HepG2 (cell line): ENCODE results near the gene BCAN. TPM values are rescaled to one million over a fixed set of nuclear protein-coding genes. Genes with fewer than 3 reads are reported as not detected.

Source experiments
- CEBPZ ChIP-seq: IDR thresholded peaks from 2 replicates; pipeline ENCODE4 v1.6.1; 2012; ENCODE audit warnings: low read length, improper control_type of control experiment
- FOXO4 ChIP-seq: sonication (generic); formaldehyde crosslinking; conservative IDR thresholded peaks from 2 replicates; pipeline ENCODE4 v1.8.1; 2023; ENCODE audit warnings: missing genetic modification reagents
- HNRNPK ChIP-seq: fragments of 200-400 bp; formaldehyde crosslinking; IDR thresholded peaks from 2 replicates; pipeline ENCODE4 v1.6.1; 2018; ENCODE audit warnings: low read length, low read depth, moderate library complexity, mild to moderate bottlenecking; ENCODE audit not compliant: poor library complexity, severe bottlenecking
- HOXA3 ChIP-seq: sonication (generic); formaldehyde crosslinking; IDR thresholded peaks from 2 replicates; pipeline ENCODE4 v1.5.0; 2020; ENCODE audit warnings: missing genetic modification reagents
- PPARG ChIP-seq: conservative IDR thresholded peaks from 2 replicates; pipeline ENCODE4 v1.6.1; 2016; ENCODE audit warnings: missing biosample characterization, missing genetic modification reagents
- RELA ChIP-seq: sonication (generic); formaldehyde crosslinking; IDR thresholded peaks from 2 replicates; pipeline ENCODE4 v1.4.0; 2020; ENCODE audit warnings: missing genetic modification reagents
- REPIN1 ChIP-seq: sonication (generic); formaldehyde crosslinking; IDR thresholded peaks from 2 replicates; pipeline ENCODE4 v1.8.0; 2022; ENCODE audit warnings: missing genetic modification reagents, low read depth, mild to moderate bottlenecking, borderline replicate concordance
- ZBTB37 ChIP-seq: sonication (generic); formaldehyde crosslinking; IDR thresholded peaks from 2 replicates; pipeline ENCODE4 v1.4.0; 2020; ENCODE audit warnings: mild to moderate bottlenecking, missing genetic modification reagents
- ZFP91 ChIP-seq: sonication (generic); formaldehyde crosslinking; IDR thresholded peaks from 2 replicates; pipeline ENCODE4 v1.9.0; 2022; ENCODE audit warnings: missing genetic modification reagents, mild to moderate bottlenecking, borderline replicate concordance
- ZNF136 ChIP-seq: sonication (generic); formaldehyde crosslinking; IDR thresholded peaks from 2 replicates; pipeline ENCODE4 v1.8.1; 2022; ENCODE audit warnings: low read depth, mild to moderate bottlenecking, moderate library complexity, missing genetic modification reagents
- ZNF234 ChIP-seq: sonication (generic); formaldehyde crosslinking; conservative IDR thresholded peaks from 2 replicates; pipeline ENCODE4 v1.5.1; 2020; ENCODE audit warnings: mild to moderate bottlenecking, missing genetic modification reagents
- ZNF430 ChIP-seq: sonication (generic); formaldehyde crosslinking; IDR thresholded peaks from 2 replicates; pipeline ENCODE4 v1.9.0; 2021; ENCODE audit warnings: mild to moderate bottlenecking, missing genetic modification reagents
- ZNF530 ChIP-seq: sonication (generic); formaldehyde crosslinking; IDR thresholded peaks from 2 replicates; pipeline ENCODE4 v1.5.0; 2020; ENCODE audit warnings: low read depth, mild to moderate bottlenecking, missing genetic modification reagents
- ZNF607 ChIP-seq: sonication (generic); formaldehyde crosslinking; IDR thresholded peaks from 2 replicates; pipeline ENCODE4 v1.5.1; 2020; ENCODE audit warnings: missing genetic modification reagents, mild to moderate bottlenecking, borderline replicate concordance
- polyA plus RNA-seq, 8 experiments: library from polyadenylated mRNA; depleted of rRNA in 3 of 8; stranded (reverse) in 7 of 8; unstranded in 1 of 8; fragments of >200 nt; fragmentation: Illumina TruSeq in 4 of 8; extraction: Trizol in 4 of 8; gene quantifications; 2 replicates each; pipeline versions ENCODE4 v1.2.1 to v1.2.3, GENCODE V29; 2011 to 2016; ENCODE audit warnings: low read depth in 4 of 8, missing spikeins in 1 of 8, mixed read lengths in 1 of 8; ENCODE audit not compliant: insufficient read depth in 1 of 8
- total RNA-seq, 5 experiments: library from RNA; depleted of rRNA; stranded (reverse); fragments of >200 nt; fragmentation: Illumina TruSeq; extraction: Trizol; gene quantifications; 2 replicates each; pipeline ENCODE4 v1.2.3, GENCODE V29; 2016; ENCODE audit warnings: low read depth in 1 of 5

Gene BCAN
- total and polyA plus RNA-seq, 2 of the 13 experiments (the other 11 are each of a cell fraction or from before 2014, with no cell fraction given), result not detected

DNA sequence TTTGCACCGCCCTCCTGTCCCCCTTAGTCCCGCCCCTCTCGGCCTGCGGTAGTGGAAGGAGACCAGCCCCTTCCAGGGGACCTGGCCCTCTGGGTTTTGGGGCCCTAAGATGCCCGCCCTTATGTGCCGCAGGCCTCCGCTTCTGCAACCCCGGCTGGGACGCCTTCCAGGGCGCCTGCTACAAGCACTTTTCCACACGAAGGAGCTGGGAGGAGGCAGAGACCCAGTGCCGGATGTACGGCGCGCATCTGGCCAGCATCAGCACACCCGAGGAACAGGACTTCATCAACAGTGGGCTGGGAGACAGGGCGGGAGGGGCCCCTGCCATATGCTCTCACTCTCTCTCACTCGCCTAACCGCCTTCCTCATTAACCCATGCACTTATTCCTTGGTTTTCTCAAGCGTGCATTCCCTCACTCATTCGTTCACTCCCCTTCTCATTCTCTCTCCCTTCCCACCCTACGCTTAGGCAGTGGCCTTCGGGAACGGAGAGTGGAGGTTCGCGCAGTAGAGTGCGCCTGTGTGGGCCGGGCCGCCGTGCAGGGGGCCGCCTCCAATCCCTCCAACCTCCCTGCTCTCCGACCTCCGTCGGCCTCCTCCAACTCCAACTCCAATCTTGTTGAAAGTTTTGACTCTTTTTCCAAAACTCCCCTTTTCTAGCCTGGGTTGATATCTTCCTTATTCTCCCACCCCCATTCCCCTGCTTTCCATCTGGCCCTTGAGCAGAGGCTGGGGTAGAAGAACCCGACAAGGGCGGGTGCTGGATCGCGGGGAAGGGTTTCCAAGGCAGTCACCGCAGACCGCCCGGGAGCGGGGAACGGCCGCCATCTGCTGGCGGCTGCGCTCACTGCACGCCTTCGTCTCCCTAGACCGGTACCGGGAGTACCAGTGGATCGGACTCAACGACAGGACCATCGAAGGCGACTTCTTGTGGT lies 15.2 kb downstream of the BCAN start (continued):
- TF ChIP-seq ZFP91 (CRISPR knock-in tag), result no peak; the same call in 1 of the 2 replicates
- TF ChIP-seq ZNF430 (CRISPR knock-in tag), result peak; percentile 34; the same call in 1 of the 2 replicates
- TF ChIP-seq ZNF234, result no peak
- no peak for TF ChIP-seq HNRNPK
- no peak for TF ChIP-seq REPIN1 (CRISPR knock-in tag)
- TF ChIP-seq ZBTB37 (CRISPR knock-in tag), result no peak
- TF ChIP-seq ZNF530, result no peak
- no peak for TF ChIP-seq CEBPZ
- no peak for TF ChIP-seq RELA (CRISPR knock-in tag)
- no peak for TF ChIP-seq FOXO4 (CRISPR knock-in tag)
- no peak for TF ChIP-seq ZNF607 (CRISPR knock-in tag)
- 0 out of 2 replicates have a peak, but pooled peaks have one; percentile 10 for TF ChIP-seq PPARG (CRISPR knock-in tag)
- no peak for TF ChIP-seq HOXA3 (CRISPR knock-in tag)
- TF ChIP-seq ZNF136, result no peak
